Testis (tissue), 2 donors: Measurements from ENCODE around the gene GPD1L.
"Not testable (repeated sequence)": the region's sequence is repeated elsewhere in the genome, so short reads cannot be mapped to it uniquely, and the experiment has no call there.

Experiments used
- CTCF ChIP-seq, 3 experiments: fragments of 450-650 bp in 2 of 3; fragments of 200-600 bp in 1 of 3; sonication (generic) in 1 of 3; IDR thresholded peaks; one replicate each; pipeline ENCODE4 v1.5.1; 2016 to 2019; ENCODE audit warnings: antibody characterized with exemption in 3 of 3, mild to moderate bottlenecking in 2 of 3, moderate library complexity in 1 of 3
- POLR2A ChIP-seq: fragments of 450-650 bp; IDR thresholded peaks from one replicate; pipeline ENCODE4 v1.6.1; 2017; ENCODE audit warnings: antibody characterized with exemption, mild to moderate bottlenecking, moderate library complexity

- TF ChIP-seq CTCF (IDR thresholded peaks at IDR 0.05); POLR2A: not testable (repeated sequence)
Observed at GRCh38 chr3:32114546-32115386, 8.3 kb downstream of the GPD1L start.
